Body of pancreas (tissue), 4 donors: ENCODE data around the gene CKS1B. TPM values are rescaled to one million over a fixed set of nuclear protein-coding genes. Genes with fewer than 3 reads are reported as not detected.
"Not testable (repeated sequence)": the region's sequence is repeated elsewhere in the genome, so short reads cannot be mapped to it uniquely, and the experiment has no call there.

Source experiments
- ATAC-seq: fragments of 150-250 bp; one replicate; pipeline ENCODE4 v1.9.1; 2016
- DNase-seq, 4 donors: peaks; one replicate each; pipeline ENCODE4 v3.0.0-alpha.2; 2019
- H3K27ac ChIP-seq, 4 donors: fragments of 200-600 bp; sonication (generic); 1 replicate in 3 of 4; 2 replicates in 1 of 4; pipeline versions ENCODE4 v1.5.1 to v1.6.1; 2016 to 2019; ENCODE audit warnings: mild to moderate bottlenecking in 1 of 4, mixed read lengths in 1 of 4, moderate library complexity in 1 of 4
- H3K27me3 ChIP-seq, 2 donors: fragments of 200-600 bp; sonication (generic); one replicate each; pipeline ENCODE4 v1.6.0; 2016; ENCODE audit warnings: mild to moderate bottlenecking in 1 of 2
- H3K36me3 ChIP-seq, 2 donors: fragments of 200-600 bp; sonication (generic); replicated peaks in 1 of 2; 2 replicates each; pipeline ENCODE4 v1.5.1; 2016; ENCODE audit warnings: low read depth in 2 of 2; ENCODE audit not compliant: insufficient read depth in 1 of 2
- H3K4me1 ChIP-seq: fragments of 200-600 bp; sonication (generic); one replicate; pipeline ENCODE4 v1.6.0; 2016
- H3K4me3 ChIP-seq, 2 donors: fragments of 200-600 bp; sonication (generic); 1 replicate in 1 of 2; 2 replicates in 1 of 2; pipeline ENCODE4 v1.5.1; 2016 to 2019
- H3K9me3 ChIP-seq, 3 donors: fragments of 200-600 bp; sonication (generic); 1 replicate in 2 of 3; 2 replicates in 1 of 3; pipeline ENCODE4 v1.5.1; 2016
- POLR2A ChIP-seq, 3 donors: fragments of 450-650 bp; IDR thresholded peaks; one replicate each; pipeline ENCODE4 v1.6.1; 2016; ENCODE audit warnings: antibody characterized with exemption in 3 of 3, mild to moderate bottlenecking in 2 of 3
- WGBS, 2 donors: methylation state at CpG; one replicate each; pipeline ENCODE4 v1.1.5; 2017; 5-methylcytosine and 5-hydroxymethylcytosine counted together
- intact Hi-C: fragments of 100-400 bp; cut with DNase I; formaldehyde crosslinking; loops from one replicate; pipeline ENCODE4 v1.15.1; 2023
- total RNA-seq, 2 donors: library from RNA; depleted of rRNA; stranded (reverse); fragments of >200 nt; gene quantifications; one replicate each; pipeline ENCODE4 v1.1.0, GENCODE V29; 2016
- TF ChIP-seq, protein P1 (sequence below), 7 experiments: fragments of 450-650 bp in 4 of 7; fragments of 200-600 bp in 3 of 7; sonication (generic) in 3 of 7; IDR thresholded peaks; one replicate each; pipeline ENCODE4 v1.5.1; 2016 to 2019; ENCODE audit warnings: antibody characterized with exemption in 7 of 7

The CKS1B gene
- total RNA-seq, 2 donors from 2014 or later = 15.6 to 29.0 TPM

DNA sequence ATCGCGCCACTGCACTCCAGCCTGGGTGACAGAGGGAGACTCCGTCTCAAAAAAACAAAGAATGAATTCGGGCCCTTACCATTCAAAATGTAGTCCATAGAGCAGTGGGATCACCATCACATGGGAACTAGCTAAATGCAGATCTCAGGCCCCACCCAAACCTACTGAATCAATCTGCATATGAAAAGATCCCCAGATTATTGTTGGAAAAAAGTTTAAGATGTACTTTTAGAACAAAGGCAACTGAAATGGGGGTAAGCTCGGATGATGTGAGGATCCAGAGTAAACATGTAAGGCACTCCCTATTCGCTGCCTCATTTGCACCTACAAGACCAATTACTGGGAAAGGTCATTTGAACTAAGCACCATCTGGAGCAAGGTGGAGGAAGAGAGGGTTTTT lies 7.9 kb downstream of the CKS1B start:
- ATAC-seq (no peak), DNase-seq (no peak)
- no peaks in the 10 kb centered on the region for H3K9me3 ChIP-seq
- H3K4me3 ChIP-seq = no peak overlapping the region
- no peaks in the 10 kb centered on the region for H3K27me3 ChIP-seq
- peaks cover 18% of the 10 kb centered on the region for H3K4me1 ChIP-seq
- H3K27ac ChIP-seq = peak overlapping the region in 1 of 4 donors; percentile 29
- intact Hi-C loops = no loop called here
- H3K36me3 ChIP-seq = no peaks in the 10 kb centered on the region
- TF ChIP-seq POLR2A (IDR thresholded peaks at IDR 0.05) = no peak
- TF ChIP-seq, protein P1, sequence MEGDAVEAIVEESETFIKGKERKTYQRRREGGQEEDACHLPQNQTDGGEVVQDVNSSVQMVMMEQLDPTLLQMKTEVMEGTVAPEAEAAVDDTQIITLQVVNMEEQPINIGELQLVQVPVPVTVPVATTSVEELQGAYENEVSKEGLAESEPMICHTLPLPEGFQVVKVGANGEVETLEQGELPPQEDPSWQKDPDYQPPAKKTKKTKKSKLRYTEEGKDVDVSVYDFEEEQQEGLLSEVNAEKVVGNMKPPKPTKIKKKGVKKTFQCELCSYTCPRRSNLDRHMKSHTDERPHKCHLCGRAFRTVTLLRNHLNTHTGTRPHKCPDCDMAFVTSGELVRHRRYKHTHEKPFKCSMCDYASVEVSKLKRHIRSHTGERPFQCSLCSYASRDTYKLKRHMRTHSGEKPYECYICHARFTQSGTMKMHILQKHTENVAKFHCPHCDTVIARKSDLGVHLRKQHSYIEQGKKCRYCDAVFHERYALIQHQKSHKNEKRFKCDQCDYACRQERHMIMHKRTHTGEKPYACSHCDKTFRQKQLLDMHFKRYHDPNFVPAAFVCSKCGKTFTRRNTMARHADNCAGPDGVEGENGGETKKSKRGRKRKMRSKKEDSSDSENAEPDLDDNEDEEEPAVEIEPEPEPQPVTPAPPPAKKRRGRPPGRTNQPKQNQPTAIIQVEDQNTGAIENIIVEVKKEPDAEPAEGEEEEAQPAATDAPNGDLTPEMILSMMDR (IDR thresholded peaks at IDR 0.05) = no peak
- WGBS, 2 donors = 54 to 58% methylated on average over 6 of the region's 6 CpGs

DNA sequence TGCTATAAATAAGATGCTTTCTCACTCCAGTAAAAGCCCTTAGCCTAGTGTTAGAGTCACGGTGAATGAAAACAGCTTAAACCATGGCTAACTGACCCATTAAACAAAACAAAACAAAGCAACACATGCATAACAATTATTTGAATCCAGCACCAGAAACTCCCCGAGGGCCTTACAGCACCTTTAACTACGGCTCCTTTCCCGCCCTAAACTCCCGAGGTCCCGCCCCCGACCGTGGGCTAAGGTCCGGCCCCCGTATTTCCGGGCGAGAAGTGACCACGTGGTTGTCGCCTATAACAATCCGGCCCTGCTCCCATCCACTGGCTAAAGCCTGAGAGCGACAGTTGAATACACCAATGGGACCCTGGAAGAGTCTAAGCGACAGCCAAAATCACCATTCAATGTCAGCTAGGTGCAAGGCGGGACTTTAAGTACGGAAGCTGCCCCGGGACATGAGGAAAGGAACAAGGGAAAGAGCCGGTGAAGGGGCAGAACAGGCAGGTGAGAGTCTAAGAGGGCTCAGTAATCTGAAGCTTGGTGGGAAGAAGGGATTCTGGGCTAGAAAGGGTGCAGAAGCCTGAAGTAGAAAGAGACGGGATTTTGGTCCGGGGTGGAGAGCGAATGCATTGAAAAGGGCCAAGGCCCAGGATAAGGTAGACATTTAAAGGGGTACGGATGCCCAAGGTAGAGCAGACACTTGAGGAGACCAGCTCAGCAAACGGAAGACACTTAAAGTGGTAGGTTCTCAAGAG lies 8.6 kb downstream of the CKS1B start, which contains the start of gene FLAD1:
FLAD1 (plus strand) TSS at position 448 of the 752 bp plus-strand sequence. CDS start 351 bp downstream, outside the sequence.
- Histone ChIP-seq H3K27me3 (no peaks in the 10 kb centered on the region), H3K9me3 (no peaks in the 10 kb centered on the region), H3K4me3 (peak within 1 kb of the TSS; percentile 42 to 70), H3K27ac (peak within 1 kb of the TSS in 3 of 4 donors; percentile 43 to 78 (median 66)), H3K36me3 (no peaks in the 10 kb centered on the region), H3K4me1 (peaks cover 18% of the 10 kb centered on the region)
- intact Hi-C loops = no loop called here
- TF ChIP-seq, protein P1 (IDR thresholded peaks at IDR 0.05) = no peak
- peak in 2 of 3 donors; percentile 50 to 55 for TF ChIP-seq POLR2A (IDR thresholded peaks at IDR 0.05)
- whole genome bisulfite sequencing, 2 donors = 0% methylated on average over 25 to 26 of the region's 26 CpGs
- DNase-seq (peak; percentile 97 to 100 (median 98)), ATAC-seq (peak; percentile 100)

DNA sequence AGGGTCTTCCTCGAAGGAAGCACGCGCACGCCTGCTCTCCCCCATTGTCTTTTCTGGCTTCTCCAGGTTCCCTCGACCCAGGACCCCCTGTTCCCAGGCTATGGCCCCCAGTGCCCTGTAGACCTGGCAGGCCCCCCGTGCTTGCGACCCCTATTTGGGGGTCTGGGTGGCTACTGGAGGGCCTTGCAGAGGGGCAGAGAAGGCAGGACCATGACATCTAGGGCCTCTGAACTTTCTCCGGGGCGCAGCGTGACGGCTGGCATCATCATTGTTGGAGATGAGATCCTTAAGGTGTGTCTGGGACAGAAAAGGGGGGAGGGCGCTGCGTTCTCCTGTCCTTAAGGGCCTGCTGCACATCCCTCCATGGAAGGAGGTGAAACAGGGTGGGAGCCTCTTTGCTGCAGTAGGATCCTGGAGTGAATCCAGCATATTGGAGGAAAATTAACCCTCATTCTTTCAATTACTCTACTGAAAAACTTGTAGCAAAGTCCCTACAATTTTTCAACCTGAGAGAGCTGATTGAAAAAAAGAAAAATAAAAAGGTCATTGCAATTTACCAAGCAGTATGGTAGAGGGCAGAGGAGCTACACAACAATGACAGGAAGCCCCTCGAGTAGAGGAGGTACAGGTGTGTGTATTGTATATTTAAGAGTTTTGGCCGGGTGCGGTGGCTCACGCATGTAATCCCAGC lies 9.4 kb downstream of the CKS1B start:
- Histone ChIP-seq H3K9me3 (no peaks in the 10 kb centered on the region), H3K27ac (peak overlapping the region in 3 of 4 donors; percentile 43 to 78 (median 66)), H3K4me1 (peaks cover 18% of the 10 kb centered on the region), H3K27me3 (no peaks in the 10 kb centered on the region), H3K36me3 (no peaks in the 10 kb centered on the region), H3K4me3 (peak overlapping the region; percentile 42 to 70)
- TF ChIP-seq, protein P1 (IDR thresholded peaks at IDR 0.05) = no peak
- no peak for TF ChIP-seq POLR2A (IDR thresholded peaks at IDR 0.05)
- whole genome bisulfite sequencing, 2 donors = 8 to 24% methylated on average over 10 to 17 of the region's 17 CpGs
- ATAC-seq (no peak), DNase-seq (no peak)
- intact Hi-C loops = no loop called here

DNA sequence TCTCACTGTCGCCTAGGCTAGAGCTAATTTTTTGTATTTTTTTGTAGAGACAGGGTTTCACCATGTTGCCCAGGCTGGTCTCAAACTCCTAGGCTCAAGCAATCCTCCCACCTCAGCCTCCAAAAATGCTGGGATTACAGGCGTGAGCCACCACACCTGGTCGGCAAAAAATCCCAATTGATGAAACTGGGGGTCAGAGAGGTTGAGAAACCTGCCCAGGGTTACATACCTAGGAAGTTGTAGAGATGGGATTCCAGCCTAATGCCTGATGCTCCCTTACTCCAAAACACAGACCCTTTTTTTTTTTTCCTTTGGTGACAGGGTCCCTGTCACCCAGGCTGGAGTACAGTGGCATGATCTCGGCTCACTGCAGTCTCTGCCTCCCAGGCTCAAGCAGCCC lies 12.3 kb downstream of the CKS1B start:
- H3K36me3 ChIP-seq, H3K27ac ChIP-seq, ATAC-seq, intact Hi-C loops, H3K9me3 ChIP-seq, DNase-seq, H3K27me3 ChIP-seq, H3K4me3 ChIP-seq: not testable (repeated sequence)
- WGBS, 2 donors = 84 to 90% methylated on average over 4 of the region's 4 CpGs
- H3K4me1 ChIP-seq = peaks cover 18% of the 10 kb centered on the region

DNA sequence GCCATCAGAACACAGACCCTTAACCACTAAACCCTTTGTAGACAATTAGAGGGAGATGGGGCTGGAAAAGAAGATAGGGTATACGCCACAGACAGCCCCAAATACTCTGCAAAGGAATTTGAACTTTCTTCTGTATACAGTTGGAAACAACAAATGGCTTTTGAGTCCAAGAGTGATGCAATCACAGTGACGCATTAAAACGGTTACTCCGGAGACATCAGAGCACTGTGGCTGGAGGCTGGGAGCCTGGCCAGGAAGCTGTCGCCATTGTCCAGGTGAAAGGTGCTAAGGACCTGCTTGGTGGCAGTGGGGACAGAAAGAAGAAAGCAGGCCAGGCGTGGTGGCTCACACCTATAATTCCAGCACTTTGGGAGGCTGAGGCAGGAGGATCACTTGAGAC lies 12.8 kb downstream of the CKS1B start:
- no peaks in the 10 kb centered on the region for H3K36me3 ChIP-seq
- H3K27ac ChIP-seq = no peak overlapping the region

More for the DNA sequence above, 12.8 kb downstream of the CKS1B start:
- Histone ChIP-seq H3K4me1 (peaks cover 17% of the 10 kb centered on the region), H3K9me3 (no peaks in the 10 kb centered on the region), H3K27me3 (no peaks in the 10 kb centered on the region), H3K4me3 (no peak overlapping the region)
- intact Hi-C loops = no loop called here
- ATAC-seq = no peak
- 41 to 55% methylated on average over 5 to 6 of the region's 6 CpGs for WGBS, 2 donors
- TF ChIP-seq, protein P1 (IDR thresholded peaks at IDR 0.05) = no peak
- no peak for TF ChIP-seq POLR2A (IDR thresholded peaks at IDR 0.05)
- DNase-seq = no peak
